NT2/D1 (cell line): ENCODE results near the gene RAB17.

ENCODE experiments used
- SUZ12 ChIP-seq: IDR thresholded peaks from 2 replicates; pipeline ENCODE4 v1.6.1; 2011; ENCODE audit not compliant: insufficient read length, insufficient read depth; ENCODE audit errors: extremely low read depth
- YY1 ChIP-seq: IDR thresholded peaks from 2 replicates; pipeline ENCODE4 v1.6.1; 2011; ENCODE audit not compliant: insufficient read length, insufficient read depth
- ZNF274 ChIP-seq: IDR thresholded peaks from 2 replicates; pipeline ENCODE4 v1.6.1; 2011; ENCODE audit warnings: mild to moderate bottlenecking, low read depth, low read length

- TF ChIP-seq YY1 = no peak
- TF ChIP-seq SUZ12 = no peak
- no peak for TF ChIP-seq ZNF274
These were observed 3.2 kb upstream of the RAB17 start for GRCh38 chr2:237593596-237594320.
